ENCODE data around the gene PTK7.

The PTK7 gene

DNA sequence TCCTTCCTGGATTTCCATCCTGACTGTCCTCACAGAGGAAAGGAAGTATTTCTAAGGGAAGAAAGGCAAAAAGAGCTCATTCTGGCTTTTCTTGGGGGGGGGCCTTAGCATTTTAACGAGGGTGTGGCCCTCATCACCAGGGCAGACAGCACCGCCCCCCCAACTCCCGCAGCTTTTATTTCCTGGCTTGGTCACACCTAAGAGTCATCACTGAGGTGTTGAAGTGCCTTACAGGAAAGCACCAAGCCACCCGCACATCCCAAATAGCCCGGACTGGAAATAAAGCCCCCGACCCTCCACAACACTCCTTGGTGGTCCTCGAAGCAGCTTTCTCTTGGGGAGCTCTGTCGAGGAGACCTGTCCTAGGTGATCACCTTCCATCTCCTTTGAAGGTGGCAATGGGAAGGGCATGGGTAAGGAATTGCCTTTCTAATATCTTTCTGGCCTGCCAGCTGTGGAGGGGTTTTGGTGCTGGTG lies 1.3 kb downstream of the PTK7 start:
- Histone ChIP-seq H3K4ac (ENCODE audit: low read length) (no peak overlapping the region), H2BK5ac (ENCODE audit: low read length) (peak overlapping the region; percentile 95), H2AFZ (ENCODE audit: low read length) (peak overlapping the region; percentile 96), H3K4me1 (ENCODE audit: control insufficient read depth in 2 of 2, insufficient read depth in 1 of 2, low read depth in 1 of 2, low read length in 2 of 2) (peaks cover 18 to 21% of the 10 kb centered on the region in 2 donors), H3K4me3 (ENCODE audit: low read length in 2 of 2) (peak overlapping the region; percentile 89 to 98), H3K9me3 (replicated peaks in 1 of 2; ENCODE audit: control insufficient read depth in 2 of 2, insufficient read depth in 1 of 2, low read depth in 1 of 2, low read length in 2 of 2) (no peaks in the 10 kb centered on the region), H3K27ac (replicated peaks; ENCODE audit: low read length) (no peak overlapping the region), H3K23ac (ENCODE audit: low read depth, low read length, poor library complexity) (no peak overlapping the region), H3K18ac (ENCODE audit: low read length) (peak overlapping the region; percentile 98), H2BK15ac (ENCODE audit: low read length) (no peak overlapping the region), H4K8ac (ENCODE audit: low read depth, low read length) (no peak overlapping the region), H3K14ac (ENCODE audit: low read length) (no peak overlapping the region), H3K9ac (ENCODE audit: low read depth, low read length, poor library complexity) (peak overlapping the region; percentile 98), H3K27me3 (ENCODE audit: control insufficient read depth in 3 of 3, insufficient read depth in 3 of 3, low read depth in 1 of 3, low read length in 3 of 3) (no peaks in the 10 kb centered on the region), H3K36me3 (replicated peaks in 1 of 2; ENCODE audit: control insufficient read depth in 2 of 2, insufficient read depth in 2 of 2, low read length in 2 of 2) (peaks cover 2 to 7% of the 10 kb centered on the region in 2 donors), H2BK120ac (ENCODE audit: low read depth, low read length) (no peak overlapping the region), H3K4me2 (ENCODE audit: insufficient read depth, low read length, poor library complexity, severe bottlenecking) (peak overlapping the region; percentile 59), H2BK12ac (ENCODE audit: low read length) (no peak overlapping the region), H3K79me1 (ENCODE audit: low read depth, low read length) (peaks cover 4% of the 10 kb centered on the region), H4K91ac (ENCODE audit: low read depth, low read length, poor library complexity) (no peak overlapping the region), H2AK5ac (ENCODE audit: low read depth, low read length) (no peak overlapping the region)
- no peak for DNase-seq (ENCODE audit: low spot score)
- WGBS, 2 donors (ENCODE audit: extremely low coverage in 2 of 2, insufficient read length in 2 of 2, insufficient replicate concordance in 1 of 2), result no CpG with 5 or more reads among the region's 8 CpGs

DNA sequence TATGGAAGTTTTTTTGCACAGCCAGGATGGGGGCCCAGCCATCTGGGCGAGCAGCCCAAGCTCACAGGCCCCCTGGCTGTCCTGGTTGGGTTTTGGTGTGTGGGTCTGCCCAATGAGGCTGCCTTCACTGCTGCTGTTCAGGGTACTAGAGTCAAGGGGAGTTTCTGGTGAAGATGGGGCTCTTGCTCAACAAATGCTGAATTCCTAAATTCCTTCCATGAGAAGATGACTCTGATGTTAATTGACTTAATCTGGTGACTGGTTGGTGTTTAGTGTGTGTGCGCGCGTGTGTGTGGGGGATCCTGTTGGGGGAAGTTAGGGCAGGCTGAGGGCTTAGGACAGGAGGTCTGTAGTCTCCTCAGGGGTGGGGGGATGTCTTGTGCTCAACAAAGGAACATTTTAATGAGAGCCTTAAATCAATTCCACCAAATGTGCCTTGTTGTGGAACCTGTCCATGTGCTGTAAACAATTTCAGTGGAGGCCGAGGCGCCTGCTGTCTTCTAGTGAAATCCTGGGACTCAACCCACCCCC lies 1.9 kb downstream of the PTK7 start:
- H3K4me2 ChIP-seq (ENCODE audit: insufficient read depth, low read length, poor library complexity, severe bottlenecking), result no peak overlapping the region
- peaks cover 18 to 21% of the 10 kb centered on the region in 2 donors for H3K4me1 ChIP-seq (ENCODE audit: control insufficient read depth in 2 of 2, insufficient read depth in 1 of 2, low read depth in 1 of 2, low read length in 2 of 2)
- no peak overlapping the region for H3K18ac ChIP-seq (ENCODE audit: low read length)
- no peak overlapping the region for H2BK12ac ChIP-seq (ENCODE audit: low read length)
- no peak for DNase-seq (ENCODE audit: low spot score)
- no peak overlapping the region for H4K8ac ChIP-seq (ENCODE audit: low read depth, low read length)
- no peaks in the 10 kb centered on the region for H3K9me3 ChIP-seq (replicated peaks in 1 of 2; ENCODE audit: control insufficient read depth in 2 of 2, insufficient read depth in 1 of 2, low read depth in 1 of 2, low read length in 2 of 2)
- H2BK5ac ChIP-seq (ENCODE audit: low read length), result no peak overlapping the region
- no CpG with 5 or more reads among the region's 6 CpGs for WGBS, 2 donors (ENCODE audit: extremely low coverage in 2 of 2, insufficient read length in 2 of 2, insufficient replicate concordance in 1 of 2)
- H2AFZ ChIP-seq (ENCODE audit: low read length), result no peak overlapping the region
- peaks cover 1 to 2% of the 10 kb centered on the region in 2 donors for H3K36me3 ChIP-seq (replicated peaks in 1 of 2; ENCODE audit: control insufficient read depth in 2 of 2, insufficient read depth in 2 of 2, low read length in 2 of 2)
- no peak overlapping the region for H3K27ac ChIP-seq (replicated peaks; ENCODE audit: low read length)
- no peak overlapping the region for H2AK5ac ChIP-seq (ENCODE audit: low read depth, low read length)
- no peaks in the 10 kb centered on the region for H3K27me3 ChIP-seq (ENCODE audit: control insufficient read depth in 3 of 3, insufficient read depth in 3 of 3, low read depth in 1 of 3, low read length in 3 of 3)
- H4K91ac ChIP-seq (ENCODE audit: low read depth, low read length, poor library complexity), result no peak overlapping the region
- H2BK15ac ChIP-seq (ENCODE audit: low read length), result no peak overlapping the region
- no peak overlapping the region for H3K23ac ChIP-seq (ENCODE audit: low read depth, low read length, poor library complexity)
- peaks cover 4% of the 10 kb centered on the region for H3K79me1 ChIP-seq (ENCODE audit: low read depth, low read length)
- no peak overlapping the region for H2BK120ac ChIP-seq (ENCODE audit: low read depth, low read length)
- H3K9ac ChIP-seq (ENCODE audit: low read depth, low read length, poor library complexity), result no peak overlapping the region
- H3K14ac ChIP-seq (ENCODE audit: low read length), result no peak overlapping the region
- H3K4me3 ChIP-seq (ENCODE audit: low read length in 2 of 2), result peak overlapping the region in 1 of 2 donors; percentile 98
- H3K4ac ChIP-seq (ENCODE audit: low read length), result no peak overlapping the region

DNA sequence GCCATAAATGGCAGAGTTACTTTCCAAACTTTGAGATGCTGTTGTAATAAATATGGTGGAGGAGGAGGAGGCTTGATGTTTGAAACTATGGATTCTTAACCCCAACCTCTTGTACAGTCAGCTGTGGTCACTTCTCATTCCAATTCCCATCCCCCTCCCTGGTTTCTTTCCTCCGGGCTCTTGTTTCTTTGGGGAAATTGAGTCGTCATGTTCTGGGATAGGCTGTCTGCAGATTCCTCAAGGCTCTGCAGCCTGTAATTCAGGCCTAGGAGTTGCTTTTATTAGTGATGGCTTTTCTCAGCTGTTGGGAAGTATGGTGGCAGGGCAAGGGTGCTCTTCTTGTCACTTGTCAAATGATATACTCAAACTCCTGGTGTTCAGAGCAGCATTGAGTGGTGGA lies 2.6 kb downstream of the PTK7 start:
- Histone ChIP-seq H2AFZ (ENCODE audit: low read length) (no peak overlapping the region), H3K27ac (replicated peaks; ENCODE audit: low read length) (no peak overlapping the region), H2BK5ac (ENCODE audit: low read length) (no peak overlapping the region), H3K4ac (ENCODE audit: low read length) (no peak overlapping the region), H4K91ac (ENCODE audit: low read depth, low read length, poor library complexity) (no peak overlapping the region), H3K14ac (ENCODE audit: low read length) (no peak overlapping the region), H3K18ac (ENCODE audit: low read length) (no peak overlapping the region), H2AK5ac (ENCODE audit: low read depth, low read length) (no peak overlapping the region), H2BK15ac (ENCODE audit: low read length) (no peak overlapping the region), H3K4me1 (ENCODE audit: control insufficient read depth in 2 of 2, insufficient read depth in 1 of 2, low read depth in 1 of 2, low read length in 2 of 2) (peaks cover 18 to 21% of the 10 kb centered on the region in 2 donors), H3K79me1 (ENCODE audit: low read depth, low read length) (peaks cover 6% of the 10 kb centered on the region), H4K8ac (ENCODE audit: low read depth, low read length) (no peak overlapping the region), H3K36me3 (replicated peaks in 1 of 2; ENCODE audit: control insufficient read depth in 2 of 2, insufficient read depth in 2 of 2, low read length in 2 of 2) (peaks cover 0 to 2% of the 10 kb centered on the region in 2 donors), H3K4me3 (ENCODE audit: low read length in 2 of 2) (no peak overlapping the region), H3K9ac (ENCODE audit: low read depth, low read length, poor library complexity) (no peak overlapping the region), H3K23ac (ENCODE audit: low read depth, low read length, poor library complexity) (no peak overlapping the region), H3K4me2 (ENCODE audit: insufficient read depth, low read length, poor library complexity, severe bottlenecking) (no peak overlapping the region), H3K27me3 (ENCODE audit: control insufficient read depth in 3 of 3, insufficient read depth in 3 of 3, low read depth in 1 of 3, low read length in 3 of 3) (no peaks in the 10 kb centered on the region), H2BK120ac (ENCODE audit: low read depth, low read length) (no peak overlapping the region), H2BK12ac (ENCODE audit: low read length) (no peak overlapping the region), H3K9me3 (replicated peaks in 1 of 2; ENCODE audit: control insufficient read depth in 2 of 2, insufficient read depth in 1 of 2, low read depth in 1 of 2, low read length in 2 of 2) (no peaks in the 10 kb centered on the region)
- no peak for DNase-seq (ENCODE audit: low spot score)
- WGBS, 2 donors (ENCODE audit: extremely low coverage in 2 of 2, insufficient read length in 2 of 2, insufficient replicate concordance in 1 of 2), result no CpG with 5 or more reads among the region's 2 CpGs

DNA sequence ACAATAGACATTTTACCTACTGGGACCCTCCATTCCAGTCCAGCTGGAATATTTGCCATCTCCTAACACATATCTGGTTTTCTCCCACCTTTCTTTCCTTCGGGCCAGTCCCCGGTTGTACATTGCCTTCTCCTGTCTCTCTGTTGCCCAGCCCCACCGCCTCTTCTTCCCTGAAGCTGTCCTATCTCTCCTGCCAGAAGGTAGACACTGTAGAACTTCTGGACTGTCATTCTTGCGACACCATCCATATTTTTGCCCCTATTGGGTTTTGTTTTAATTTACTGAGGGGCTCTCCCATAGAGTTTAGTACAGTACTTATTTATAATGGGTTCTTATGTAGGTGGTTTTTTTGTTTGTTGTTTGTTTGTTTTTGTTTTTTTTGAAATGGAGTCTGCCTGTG lies 4.9 kb downstream of the PTK7 start:
- H2BK15ac ChIP-seq (ENCODE audit: low read length), result no peak overlapping the region
- peaks cover 6 to 10% of the 10 kb centered on the region in 2 donors for H3K4me1 ChIP-seq (ENCODE audit: control insufficient read depth in 2 of 2, insufficient read depth in 1 of 2, low read depth in 1 of 2, low read length in 2 of 2)
- no CpG with 5 or more reads among the region's 4 CpGs for WGBS, 2 donors (ENCODE audit: extremely low coverage in 2 of 2, insufficient read length in 2 of 2, insufficient replicate concordance in 1 of 2)
- H3K27ac ChIP-seq (replicated peaks; ENCODE audit: low read length), result no peak overlapping the region
- H3K4me2 ChIP-seq (ENCODE audit: insufficient read depth, low read length, poor library complexity, severe bottlenecking), result no peak overlapping the region
- H2AFZ ChIP-seq (ENCODE audit: low read length), result no peak overlapping the region
- no peak overlapping the region for H2AK5ac ChIP-seq (ENCODE audit: low read depth, low read length)
- H3K9ac ChIP-seq (ENCODE audit: low read depth, low read length, poor library complexity), result no peak overlapping the region
- no peak overlapping the region for H3K18ac ChIP-seq (ENCODE audit: low read length)
- H4K8ac ChIP-seq (ENCODE audit: low read depth, low read length), result no peak overlapping the region
- no peak overlapping the region for H3K4ac ChIP-seq (ENCODE audit: low read length)
- no peak overlapping the region for H2BK120ac ChIP-seq (ENCODE audit: low read depth, low read length)
- no peak for DNase-seq (ENCODE audit: low spot score)
- H3K14ac ChIP-seq (ENCODE audit: low read length), result no peak overlapping the region
- peaks cover 4% of the 10 kb centered on the region for H3K79me1 ChIP-seq (ENCODE audit: low read depth, low read length)
- H3K9me3 ChIP-seq (replicated peaks in 1 of 2; ENCODE audit: control insufficient read depth in 2 of 2, insufficient read depth in 1 of 2, low read depth in 1 of 2, low read length in 2 of 2), result no peaks in the 10 kb centered on the region
- no peak overlapping the region for H3K4me3 ChIP-seq (ENCODE audit: low read length in 2 of 2)
- H3K27me3 ChIP-seq (ENCODE audit: control insufficient read depth in 3 of 3, insufficient read depth in 3 of 3, low read depth in 1 of 3, low read length in 3 of 3), result no peaks in the 10 kb centered on the region
- H3K36me3 ChIP-seq (replicated peaks in 1 of 2; ENCODE audit: control insufficient read depth in 2 of 2, insufficient read depth in 2 of 2, low read length in 2 of 2), result no peaks in the 10 kb centered on the region
- H3K23ac ChIP-seq (ENCODE audit: low read depth, low read length, poor library complexity), result no peak overlapping the region
- no peak overlapping the region for H4K91ac ChIP-seq (ENCODE audit: low read depth, low read length, poor library complexity)
- H2BK5ac ChIP-seq (ENCODE audit: low read length), result no peak overlapping the region
- H2BK12ac ChIP-seq (ENCODE audit: low read length), result no peak overlapping the region
